ENCODE data around the gene GPRIN2.
"Not testable (repeated sequence)": the region's sequence is repeated elsewhere in the genome, so short reads cannot be mapped to it uniquely, and the experiment has no call there.

GPRIN2 gene

GRCh38 chr10:46516660-46517416 lies 39.6 kb downstream of the GPRIN2 start:
- no peak for DNase-seq

- no peak for DNase-seq
Observed at GRCh38 chr10:46515793-46516192, 40.7 kb downstream of the GPRIN2 start.

GRCh38 chr10:46515366-46515765 lies 41.1 kb downstream of the GPRIN2 start:
- DNase-seq: no peak

- DNase-seq: no peak
Observed at GRCh38 chr10:46514899-46515298, 41.6 kb downstream of the GPRIN2 start.

GRCh38 chr10:46514431-46514861 lies 42.0 kb downstream of the GPRIN2 start:
- DNase-seq: no peak

- not testable (repeated sequence) for DNase-seq
Observed at GRCh38 chr10:46513333-46513732, 43.1 kb downstream of the GPRIN2 start.

GRCh38 chr10:46512725-46513124 lies 43.7 kb downstream of the GPRIN2 start:
- not testable (repeated sequence) for DNase-seq

- not testable (repeated sequence) for DNase-seq
Observed at GRCh38 chr10:46512002-46512401, 44.5 kb downstream of the GPRIN2 start.

All from stimulated activated CD4-positive, alpha-beta T cell treated with anti-CD3 and anti-CD28 coated beads, Interleukin-2, amount 100 ng/mL, for 48 hours (primary cell).